ENCODE data around the gene COMMD8.
"Not testable (repeated sequence)": the region's sequence is repeated elsewhere in the genome, so short reads cannot be mapped to it uniquely, and the experiment has no call there.

The COMMD8 gene

GRCh38 chr4:47486727-47487126 is 23.2 kb upstream of the COMMD8 start:
- not testable (repeated sequence) for H3K27me3 ChIP-seq (ENCODE audit: insufficient read depth, low read length); H3K4me3 ChIP-seq (ENCODE audit: low read length); H3K27ac ChIP-seq (ENCODE audit: low read depth, low read length); H3K9me3 ChIP-seq (ENCODE audit: insufficient read depth, low read depth, low read length); H3K9ac ChIP-seq (ENCODE audit: low read depth, low read length); H3K4me1 ChIP-seq (ENCODE audit: insufficient read depth, low read length); H3K36me3 ChIP-seq (ENCODE audit: insufficient read depth, low read length)
- WGBS, result 94% methylated on average over 9 of the region's 9 CpGs

GRCh38 chr4:47486231-47486673 is 22.8 kb upstream of the COMMD8 start:
- Histone ChIP-seq H3K9ac (ENCODE audit: low read depth, low read length) (peak overlapping the region; percentile 65; the same call in 1 of the 2 replicates), H3K27ac (ENCODE audit: low read depth, low read length) (no peak overlapping the region), H3K36me3 (ENCODE audit: insufficient read depth, low read length) (no peaks in the 10 kb centered on the region), H3K9me3 (ENCODE audit: insufficient read depth, low read depth, low read length) (no peaks in the 10 kb centered on the region), H3K27me3 (ENCODE audit: insufficient read depth, low read length) (peaks cover 9% of the 10 kb centered on the region), H3K4me1 (ENCODE audit: insufficient read depth, low read length) (peaks cover 8% of the 10 kb centered on the region), H3K4me3 (ENCODE audit: low read length) (peak overlapping the region; percentile 74)
- WGBS, result 92% methylated on average over 5 of the region's 5 CpGs

GRCh38 chr4:47485768-47486167 is 22.3 kb upstream of the COMMD8 start:
- peak overlapping the region; percentile 74 for H3K4me3 ChIP-seq (ENCODE audit: low read length)
- peak overlapping the region; percentile 65 for H3K9ac ChIP-seq (ENCODE audit: low read depth, low read length)
- H3K4me1 ChIP-seq (ENCODE audit: insufficient read depth, low read length), result peaks cover 8% of the 10 kb centered on the region
- H3K27me3 ChIP-seq (ENCODE audit: insufficient read depth, low read length), result peaks cover 9% of the 10 kb centered on the region
- H3K9me3 ChIP-seq (ENCODE audit: insufficient read depth, low read depth, low read length), result no peaks in the 10 kb centered on the region
- no peaks in the 10 kb centered on the region for H3K36me3 ChIP-seq (ENCODE audit: insufficient read depth, low read length)
- 33% methylated on average over 3 of the region's 14 CpGs for WGBS
- no peak overlapping the region for H3K27ac ChIP-seq (ENCODE audit: low read depth, low read length)

GRCh38 chr4:47485047-47485692 is 21.7 kb upstream of the COMMD8 start, which contains the start of gene ATP10D:
ATP10D (plus strand) TSS chr4:47485275; CDS start chr4:47512541, 27,266 bp downstream.
- under 1% methylated on average over 34 of the region's 34 CpGs for WGBS
- Histone ChIP-seq H3K9me3 (ENCODE audit: insufficient read depth, low read depth, low read length) (no peaks in the 10 kb centered on the region), H3K4me3 (ENCODE audit: low read length) (peak within 1 kb of the TSS; percentile 74), H3K27ac (ENCODE audit: low read depth, low read length) (no peak within 1 kb of the TSS), H3K9ac (ENCODE audit: low read depth, low read length) (peak within 1 kb of the TSS; percentile 65), H3K27me3 (ENCODE audit: insufficient read depth, low read length) (peaks cover 9% of the 10 kb centered on the region), H3K4me1 (ENCODE audit: insufficient read depth, low read length) (peaks cover 8% of the 10 kb centered on the region), H3K36me3 (ENCODE audit: insufficient read depth, low read length) (no peaks in the 10 kb centered on the region)

- H3K4me3 ChIP-seq (ENCODE audit: low read length), result no peak overlapping the region
- H3K27me3 ChIP-seq (ENCODE audit: insufficient read depth, low read length), result peaks cover 9% of the 10 kb centered on the region
- 84% methylated on average over 3 of the region's 3 CpGs for WGBS
- no peak overlapping the region for H3K9ac ChIP-seq (ENCODE audit: low read depth, low read length)
- peaks cover 8% of the 10 kb centered on the region for H3K4me1 ChIP-seq (ENCODE audit: insufficient read depth, low read length)
- no peaks in the 10 kb centered on the region for H3K36me3 ChIP-seq (ENCODE audit: insufficient read depth, low read length)
- H3K9me3 ChIP-seq (ENCODE audit: insufficient read depth, low read depth, low read length), result no peaks in the 10 kb centered on the region
- no peak overlapping the region for H3K27ac ChIP-seq (ENCODE audit: low read depth, low read length)
Observed at GRCh38 chr4:47484168-47484567, 20.7 kb upstream of the COMMD8 start.

- H3K27ac ChIP-seq (ENCODE audit: low read depth, low read length), result no peak overlapping the region
- H3K4me3 ChIP-seq (ENCODE audit: low read length), result no peak overlapping the region
- no peaks in the 10 kb centered on the region for H3K9me3 ChIP-seq (ENCODE audit: insufficient read depth, low read depth, low read length)
- H3K36me3 ChIP-seq (ENCODE audit: insufficient read depth, low read length), result no peaks in the 10 kb centered on the region
- no peak overlapping the region for H3K9ac ChIP-seq (ENCODE audit: low read depth, low read length)
- 85% methylated on average over 3 of the region's 3 CpGs for WGBS
- H3K27me3 ChIP-seq (ENCODE audit: insufficient read depth, low read length), result peaks cover 9% of the 10 kb centered on the region
- peaks cover 8% of the 10 kb centered on the region for H3K4me1 ChIP-seq (ENCODE audit: insufficient read depth, low read length)
Observed at GRCh38 chr4:47483745-47484144, 20.2 kb upstream of the COMMD8 start.

- Histone ChIP-seq H3K27me3 (ENCODE audit: insufficient read depth, low read length) (peaks cover 9% of the 10 kb centered on the region), H3K4me3 (ENCODE audit: low read length) (no peak overlapping the region), H3K4me1 (ENCODE audit: insufficient read depth, low read length) (peaks cover 8% of the 10 kb centered on the region), H3K9me3 (ENCODE audit: insufficient read depth, low read depth, low read length) (no peaks in the 10 kb centered on the region), H3K27ac (ENCODE audit: low read depth, low read length) (no peak overlapping the region), H3K9ac (ENCODE audit: low read depth, low read length) (no peak overlapping the region), H3K36me3 (ENCODE audit: insufficient read depth, low read length) (no peaks in the 10 kb centered on the region)
- WGBS, result 89% methylated on average over 3 of the region's 4 CpGs
Observed at GRCh38 chr4:47482326-47482725, 18.8 kb upstream of the COMMD8 start.

GRCh38 chr4:47478804-47479203 is 15.3 kb upstream of the COMMD8 start:
- no peak overlapping the region for H3K9ac ChIP-seq (ENCODE audit: low read depth, low read length)
- H3K27ac ChIP-seq (ENCODE audit: low read depth, low read length), result no peak overlapping the region
- H3K9me3 ChIP-seq (ENCODE audit: insufficient read depth, low read depth, low read length), result no peaks in the 10 kb centered on the region
- H3K4me1 ChIP-seq (ENCODE audit: insufficient read depth, low read length), result no peaks in the 10 kb centered on the region
- H3K4me3 ChIP-seq (ENCODE audit: low read length), result no peak overlapping the region
- H3K36me3 ChIP-seq (ENCODE audit: insufficient read depth, low read length), result no peaks in the 10 kb centered on the region
- whole genome bisulfite sequencing, result 90% methylated on average over 4 of the region's 4 CpGs
- no peaks in the 10 kb centered on the region for H3K27me3 ChIP-seq (ENCODE audit: insufficient read depth, low read length)

- 92% methylated on average over 1 of the region's 1 CpG for WGBS
- Histone ChIP-seq H3K4me1 (ENCODE audit: insufficient read depth, low read length) (peaks cover 2% of the 10 kb centered on the region; the same call in 1 of the 2 replicates), H3K36me3 (ENCODE audit: insufficient read depth, low read length) (no peaks in the 10 kb centered on the region), H3K9ac (ENCODE audit: low read depth, low read length) (no peak overlapping the region), H3K9me3 (ENCODE audit: insufficient read depth, low read depth, low read length) (no peaks in the 10 kb centered on the region), H3K4me3 (ENCODE audit: low read length) (no peak overlapping the region), H3K27me3 (ENCODE audit: insufficient read depth, low read length) (no peaks in the 10 kb centered on the region), H3K27ac (ENCODE audit: low read depth, low read length) (no peak overlapping the region)
Observed at GRCh38 chr4:47475411-47475810, 11.9 kb upstream of the COMMD8 start.

GRCh38 chr4:47474799-47475198 is 11.3 kb upstream of the COMMD8 start:
- Histone ChIP-seq H3K36me3 (ENCODE audit: insufficient read depth, low read length) (no peaks in the 10 kb centered on the region), H3K27me3 (ENCODE audit: insufficient read depth, low read length) (no peaks in the 10 kb centered on the region), H3K9ac (ENCODE audit: low read depth, low read length) (no peak overlapping the region), H3K9me3 (ENCODE audit: insufficient read depth, low read depth, low read length) (no peaks in the 10 kb centered on the region), H3K4me3 (ENCODE audit: low read length) (no peak overlapping the region), H3K4me1 (ENCODE audit: insufficient read depth, low read length) (peaks cover 2% of the 10 kb centered on the region; the same call in 1 of the 2 replicates), H3K27ac (ENCODE audit: low read depth, low read length) (no peak overlapping the region)
- WGBS, result 93% methylated on average over 2 of the region's 4 CpGs

GRCh38 chr4:47473141-47473750 is 9.7 kb upstream of the COMMD8 start:
- Histone ChIP-seq H3K9ac (ENCODE audit: low read depth, low read length) (no peak overlapping the region), H3K27ac (ENCODE audit: low read depth, low read length) (no peak overlapping the region), H3K4me1 (ENCODE audit: insufficient read depth, low read length) (peaks cover 2% of the 10 kb centered on the region; the same call in 1 of the 2 replicates), H3K4me3 (ENCODE audit: low read length) (no peak overlapping the region), H3K27me3 (ENCODE audit: insufficient read depth, low read length) (no peaks in the 10 kb centered on the region), H3K36me3 (ENCODE audit: insufficient read depth, low read length) (no peaks in the 10 kb centered on the region), H3K9me3 (ENCODE audit: insufficient read depth, low read depth, low read length) (no peaks in the 10 kb centered on the region)
- WGBS, result 98% methylated on average over 3 of the region's 3 CpGs

All from HUES64 (cell line).